ENCODE measurements around the gene NREP. TPM values are rescaled to one million over a fixed set of nuclear protein-coding genes. Genes with fewer than 3 reads are reported as not detected.

NREP gene
- total and polyA plus RNA-seq, 3 donors from 2014 or later = 17.0 to 28.0 (median 25.2) TPM

DNA sequence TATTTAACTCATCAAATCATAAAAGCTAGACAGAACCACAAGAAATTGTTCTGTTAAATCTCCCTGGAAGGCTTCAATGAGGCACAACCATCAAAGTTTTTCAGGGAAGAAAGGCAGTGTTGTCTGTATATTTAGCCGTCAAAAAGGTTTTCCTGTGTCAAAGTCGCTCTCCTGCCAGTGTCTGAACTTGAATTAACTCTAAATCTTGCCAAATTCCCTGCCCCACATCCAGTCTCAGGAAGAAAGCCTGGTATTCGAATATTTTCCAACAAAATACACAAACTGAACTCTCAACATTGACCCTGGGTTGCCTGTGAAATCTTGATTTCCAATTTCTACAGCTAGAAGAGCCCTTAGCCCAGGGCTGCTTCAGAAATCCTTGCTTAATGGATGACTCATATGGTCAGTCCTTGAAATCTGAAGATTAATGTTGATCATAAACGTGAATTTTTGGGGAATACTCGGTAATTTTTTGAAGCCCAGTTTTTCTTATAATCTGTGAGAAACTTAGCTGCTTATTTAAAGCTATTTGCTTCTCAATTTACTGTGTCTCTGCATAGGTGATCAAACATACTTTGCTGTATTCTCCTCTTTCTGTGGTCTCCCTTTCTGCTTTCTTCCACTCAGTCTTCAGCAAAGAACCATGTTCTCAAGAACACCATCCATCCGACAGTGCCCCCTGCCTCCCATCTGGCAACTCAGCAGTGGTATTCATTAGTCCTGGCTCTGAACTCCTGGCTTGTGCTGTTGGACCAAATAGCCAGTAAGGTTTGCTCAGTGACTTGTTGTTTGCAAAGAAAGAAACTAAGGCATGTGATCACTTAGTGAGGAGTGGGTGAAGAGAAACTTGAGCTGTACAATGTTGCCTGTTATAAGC lies 58.9 kb downstream of the NREP start:
- Histone ChIP-seq H3K27ac (no peak overlapping the region), H3K27me3 (no peaks in the 10 kb centered on the region), H3K4me3 (no peak overlapping the region), H3K36me3 (ENCODE audit: low read depth, missing control alignments) (no peaks in the 10 kb centered on the region), H3K4me1 (no peaks in the 10 kb centered on the region), H3K9me3 (no peaks in the 10 kb centered on the region)
- no peak for DNase-seq
- intact Hi-C loops (cut with DNase I; ENCODE audit: low total_unique reads) = no loop called here
- TF ChIP-seq, protein P1, sequence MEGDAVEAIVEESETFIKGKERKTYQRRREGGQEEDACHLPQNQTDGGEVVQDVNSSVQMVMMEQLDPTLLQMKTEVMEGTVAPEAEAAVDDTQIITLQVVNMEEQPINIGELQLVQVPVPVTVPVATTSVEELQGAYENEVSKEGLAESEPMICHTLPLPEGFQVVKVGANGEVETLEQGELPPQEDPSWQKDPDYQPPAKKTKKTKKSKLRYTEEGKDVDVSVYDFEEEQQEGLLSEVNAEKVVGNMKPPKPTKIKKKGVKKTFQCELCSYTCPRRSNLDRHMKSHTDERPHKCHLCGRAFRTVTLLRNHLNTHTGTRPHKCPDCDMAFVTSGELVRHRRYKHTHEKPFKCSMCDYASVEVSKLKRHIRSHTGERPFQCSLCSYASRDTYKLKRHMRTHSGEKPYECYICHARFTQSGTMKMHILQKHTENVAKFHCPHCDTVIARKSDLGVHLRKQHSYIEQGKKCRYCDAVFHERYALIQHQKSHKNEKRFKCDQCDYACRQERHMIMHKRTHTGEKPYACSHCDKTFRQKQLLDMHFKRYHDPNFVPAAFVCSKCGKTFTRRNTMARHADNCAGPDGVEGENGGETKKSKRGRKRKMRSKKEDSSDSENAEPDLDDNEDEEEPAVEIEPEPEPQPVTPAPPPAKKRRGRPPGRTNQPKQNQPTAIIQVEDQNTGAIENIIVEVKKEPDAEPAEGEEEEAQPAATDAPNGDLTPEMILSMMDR (IDR thresholded peaks at IDR 0.05) = no peak
- no peak for TF ChIP-seq POLR2A (IDR thresholded peaks at IDR 0.05)
- WGBS, 2 donors = 73 to 81% methylated on average over 6 of the region's 6 CpGs

DNA sequence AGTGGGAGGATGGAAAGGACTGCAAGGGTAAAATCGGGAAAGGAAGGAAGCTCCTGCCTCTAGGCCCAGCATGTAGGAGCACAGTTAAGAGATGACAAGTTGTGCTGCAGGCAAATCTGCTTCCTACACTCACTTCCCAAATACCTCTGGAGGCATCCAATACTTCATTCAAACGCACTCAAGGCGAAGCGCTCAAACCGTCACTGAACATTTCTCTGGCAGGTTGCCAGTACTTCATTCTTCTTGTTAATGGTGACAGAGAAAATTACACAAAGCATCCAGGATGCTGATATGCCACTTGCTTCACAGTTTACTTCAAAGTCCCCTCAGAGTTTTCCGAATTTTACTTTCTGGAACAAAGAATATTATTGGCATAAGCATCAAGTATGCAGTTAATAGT lies 59.8 kb downstream of the NREP start:
- Histone ChIP-seq H3K4me3 (no peak overlapping the region), H3K27ac (no peak overlapping the region), H3K36me3 (ENCODE audit: low read depth, missing control alignments) (no peaks in the 10 kb centered on the region), H3K27me3 (no peaks in the 10 kb centered on the region), H3K4me1 (no peaks in the 10 kb centered on the region), H3K9me3 (no peaks in the 10 kb centered on the region)
- TF ChIP-seq, protein P1 (IDR thresholded peaks at IDR 0.05) = no peak
- TF ChIP-seq POLR2A (IDR thresholded peaks at IDR 0.05) = no peak
- intact Hi-C loops (cut with DNase I; ENCODE audit: low total_unique reads) = no loop called here
- 44 to 52% methylated on average over 6 of the region's 6 CpGs for WGBS, 2 donors
- no peak for DNase-seq

DNA sequence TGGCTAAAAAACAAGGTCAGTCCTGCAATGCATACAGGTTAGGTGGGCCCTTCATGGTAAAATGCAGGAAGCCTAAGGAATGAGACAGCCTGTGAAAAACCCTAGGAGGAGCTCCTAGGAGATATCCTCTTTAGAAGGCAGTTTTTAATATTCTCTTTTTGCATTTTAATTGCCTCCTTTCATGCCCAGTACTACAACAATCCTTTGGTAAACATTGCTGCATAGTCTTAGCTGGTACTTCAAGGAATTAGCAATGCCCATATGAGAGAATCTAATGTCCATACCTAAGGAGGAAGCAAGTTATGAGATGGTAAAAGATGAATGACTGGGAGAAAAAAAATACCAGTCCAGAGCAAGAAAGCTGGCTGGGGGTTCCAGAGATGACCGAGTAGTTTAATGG lies 61.0 kb downstream of the NREP start:
- TF ChIP-seq, protein P1 (IDR thresholded peaks at IDR 0.05) = no peak
- TF ChIP-seq POLR2A (IDR thresholded peaks at IDR 0.05) = no peak
- Histone ChIP-seq H3K27ac (no peak overlapping the region), H3K9me3 (no peaks in the 10 kb centered on the region), H3K36me3 (ENCODE audit: low read depth, missing control alignments) (no peaks in the 10 kb centered on the region), H3K4me3 (no peak overlapping the region), H3K27me3 (no peaks in the 10 kb centered on the region), H3K4me1 (no peaks in the 10 kb centered on the region)
- intact Hi-C loops (cut with DNase I; ENCODE audit: low total_unique reads) = no loop called here
- DNase-seq = no peak
- WGBS, 2 donors = 69 to 80% methylated on average over 1 of the region's 1 CpG

DNA sequence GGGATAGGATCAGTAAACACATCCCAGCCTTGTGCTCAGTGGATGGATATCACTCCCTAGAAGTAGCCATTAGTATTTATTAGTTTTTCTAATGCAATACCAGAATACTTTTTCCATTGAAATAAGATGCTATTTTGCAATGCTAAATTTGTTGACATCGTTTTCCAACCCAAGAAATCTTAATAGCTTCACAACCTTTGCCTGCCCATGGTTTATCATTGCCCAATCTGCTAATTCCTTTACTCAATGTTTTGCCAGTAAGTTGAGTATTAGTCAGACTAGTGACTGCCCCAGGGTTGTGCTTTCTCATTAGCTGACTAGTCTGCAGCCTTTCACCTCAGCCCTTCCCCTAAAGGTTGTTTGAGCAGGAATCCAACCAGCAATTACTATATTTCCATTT lies 62.9 kb downstream of the NREP start:
- no peak for TF ChIP-seq POLR2A (IDR thresholded peaks at IDR 0.05)
- TF ChIP-seq, protein P1 (IDR thresholded peaks at IDR 0.05) = no peak
- Histone ChIP-seq H3K36me3 (ENCODE audit: low read depth, missing control alignments) (no peaks in the 10 kb centered on the region), H3K27me3 (no peaks in the 10 kb centered on the region), H3K27ac (no peak overlapping the region), H3K9me3 (no peaks in the 10 kb centered on the region), H3K4me1 (no peaks in the 10 kb centered on the region), H3K4me3 (no peak overlapping the region)
- DNase-seq = no peak
- intact Hi-C loops (cut with DNase I; ENCODE audit: low total_unique reads) = no loop called here
- 89 to 92% methylated on average over 1 of the region's 1 CpG for WGBS, 2 donors

DNA sequence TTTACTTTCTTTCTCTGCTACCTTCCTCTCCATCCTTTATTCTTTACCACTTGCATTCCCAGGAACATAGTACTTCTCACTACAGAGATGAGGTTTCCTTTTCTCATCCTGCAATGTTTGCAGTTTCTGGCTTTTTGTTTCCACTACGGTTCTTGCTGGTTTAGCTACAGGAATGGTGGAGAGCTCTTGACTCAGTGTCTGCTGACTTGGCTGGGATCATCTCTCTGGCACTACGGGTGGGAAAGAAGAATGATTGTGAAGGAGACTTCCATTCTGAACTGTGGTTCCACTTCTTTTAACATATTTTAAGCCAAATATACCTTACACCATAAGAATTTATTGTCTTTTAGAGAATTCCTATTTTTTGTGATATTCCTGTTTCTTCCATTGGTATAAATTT lies 65.1 kb downstream of the NREP start:
- H3K27me3 ChIP-seq = no peaks in the 10 kb centered on the region
- no peak for DNase-seq
- H3K4me1 ChIP-seq = no peaks in the 10 kb centered on the region
- H3K36me3 ChIP-seq (ENCODE audit: low read depth, missing control alignments) = no peaks in the 10 kb centered on the region
- no peak overlapping the region for H3K4me3 ChIP-seq
- H3K27ac ChIP-seq = no peak overlapping the region
- TF ChIP-seq, protein P1 (IDR thresholded peaks at IDR 0.05) = no peak
- TF ChIP-seq POLR2A (IDR thresholded peaks at IDR 0.05) = no peak
- 59 to 62% methylated on average over 2 of the region's 2 CpGs for WGBS, 2 donors
- intact Hi-C loops (cut with DNase I; ENCODE audit: low total_unique reads) = no loop called here
- H3K9me3 ChIP-seq = no peaks in the 10 kb centered on the region

Data from testis (tissue), 3 donors.